ENCODE measurements around the gene TEFM.

- TF ChIP-seq POLR2AphosphoS5 (IDR thresholded peaks at IDR 0.05; ENCODE audit: low read depth, low read length) (no peak), POLR2A (IDR thresholded peaks at IDR 0.05; ENCODE audit: low read depth, low read length) (no peak), TAF1 (IDR thresholded peaks at IDR 0.05; ENCODE audit: low read depth, low read length) (no peak), SPI1 (IDR thresholded peaks at IDR 0.05; ENCODE audit: low read depth, low read length) (no peak), POU2F2 (IDR thresholded peaks at IDR 0.05; ENCODE audit: low read depth, low read length) (no peak), PAX5 (IDR thresholded peaks at IDR 0.05; ENCODE audit: insufficient read depth, low read length, severe bottlenecking) (no peak)
Observed at GRCh38 chr17:30930495-30930894, 24.5 kb upstream of the TEFM start.

Data from GM12891 (cell line).